Uterus (tissue), 4 donors: Measurements from ENCODE around the gene SMNDC1. TPM values are rescaled to one million over a fixed set of nuclear protein-coding genes. Genes with fewer than 3 reads are reported as not detected.

ENCODE experiments used
- DNase-seq, 2 donors: peaks; one replicate each; pipeline ENCODE4 v3.0.0-alpha.2; 2019 to 2020
- H3K27ac ChIP-seq, 2 donors: fragments of 200-600 bp; sonication (generic); 1 replicate in 1 of 2; 2 replicates in 1 of 2; pipeline ENCODE4 v1.5.1; 2016 to 2018
- H3K27me3 ChIP-seq, 2 donors: fragments of 200-600 bp; sonication (generic); one replicate each; pipeline ENCODE4 v1.5.1; 2018 to 2019; ENCODE audit warnings: control low read depth in 1 of 2
- H3K36me3 ChIP-seq, 2 donors: fragments of 200-600 bp; sonication (generic); one replicate each; pipeline ENCODE4 v1.5.1; 2019; ENCODE audit warnings: control low read depth in 1 of 2
- H3K4me1 ChIP-seq, 2 donors: fragments of 200-600 bp; sonication (generic); one replicate each; pipeline ENCODE4 v1.5.1; 2018 to 2019; ENCODE audit warnings: control low read depth in 1 of 2
- H3K4me3 ChIP-seq, 2 donors: fragments of 200-600 bp; sonication (generic); 1 replicate in 1 of 2; 2 replicates in 1 of 2; pipeline ENCODE4 v1.5.1; 2018 to 2019; ENCODE audit warnings: mild to moderate bottlenecking in 1 of 2
- H3K9me3 ChIP-seq, 2 donors: fragments of 200-600 bp; sonication (generic); one replicate each; pipeline ENCODE4 v1.5.1; 2019; ENCODE audit warnings: control low read depth in 1 of 2
- CTCF ChIP-seq, 4 experiments: fragments of 200-600 bp in 2 of 4; fragments of 450-650 bp in 2 of 4; sonication (generic) in 2 of 4; IDR thresholded peaks; one replicate each; pipeline ENCODE4 v1.5.1; 2016 to 2019; ENCODE audit warnings: antibody characterized with exemption in 4 of 4, mild to moderate bottlenecking in 2 of 4, moderate library complexity in 1 of 4
- POLR2A ChIP-seq, 2 donors: fragments of 450-650 bp; IDR thresholded peaks; one replicate each; pipeline ENCODE4 v1.6.1; 2016; ENCODE audit warnings: antibody characterized with exemption in 2 of 2, mild to moderate bottlenecking in 1 of 2, moderate library complexity in 1 of 2
- intact Hi-C: fragments of 100-400 bp; cut with DNase I; formaldehyde crosslinking; loops from one replicate; pipeline ENCODE4 v1.15.1; 2023; ENCODE audit warnings: low total_unique reads
- total RNA-seq, 4 donors: library from RNA; depleted of rRNA in 3 of 4; stranded (reverse); fragments of >200 nt in 3 of 4; gene quantifications; one replicate each; pipeline versions ENCODE4 v1.1.0 to v1.2.4, GENCODE V29; 2014 to 2023
- donor health status: DM: yes; HTN: yes; CAD: no.

The SMNDC1 gene
- total RNA-seq, 4 donors from 2014 or later: 14.6 to 41.2 (median 18.3) TPM

- Histone ChIP-seq H3K9me3 (peaks cover 0 to 6% of the 10 kb centered on the region in 2 donors), H3K27me3 (no peaks in the 10 kb centered on the region), H3K4me1 (peaks cover 0 to 17% of the 10 kb centered on the region in 2 donors), H3K4me3 (no peak overlapping the region), H3K27ac (no peak overlapping the region), H3K36me3 (no peaks in the 10 kb centered on the region)
- intact Hi-C loops: no loop called here
- TF ChIP-seq CTCF (IDR thresholded peaks at IDR 0.05): no peak
- TF ChIP-seq POLR2A (IDR thresholded peaks at IDR 0.05): no peak
- DNase-seq: no peak
Measured at GRCh38 chr10:110241841-110242240, 62.9 kb downstream of the SMNDC1 start.

- DNase-seq: no peak
- Histone ChIP-seq H3K4me1 (peaks cover 0 to 17% of the 10 kb centered on the region in 2 donors), H3K9me3 (peaks cover 0 to 6% of the 10 kb centered on the region in 2 donors), H3K4me3 (no peak overlapping the region), H3K36me3 (no peaks in the 10 kb centered on the region), H3K27me3 (no peaks in the 10 kb centered on the region), H3K27ac (no peak overlapping the region)
- intact Hi-C loops: no loop called here
- TF ChIP-seq POLR2A (IDR thresholded peaks at IDR 0.05) (no peak), CTCF (IDR thresholded peaks at IDR 0.05) (no peak)
Measured at GRCh38 chr10:110241407-110241806, 63.3 kb downstream of the SMNDC1 start.

Other genes with a start within 250 kb of the SMNDC1 start
- gene MXI1, start 97.3 kb downstream of the SMNDC1 start, total RNA-seq: 10 to 100 TPM; 27.4 to 52.9 (median 51.6) TPM
- gene DUSP5, start 193.0 kb upstream of the SMNDC1 start, total RNA-seq: 100 to 1,000 TPM in 1 of 4 donors, 10 to 100 TPM in 3; 10.4 to 112 (median 17.5) TPM